Right hindlimb (tissue), 1 donor: ENCODE results near the gene LEPR.
A peak's percentile ranks its signal among the peaks of the same experiment; 100 is the strongest.

ENCODE experiments used
- DNase-seq: peaks from one replicate; pipeline ENCODE4 v3.0.0-alpha.2; 2018

LEPR gene

GRCh38 chr1:65412984-65413375 is 7.5 kb upstream of the LEPR start:
- DNase-seq, result no peak

- DNase-seq, result no peak
These were observed 5.9 kb upstream of the LEPR start for GRCh38 chr1:65414538-65414937.

GRCh38 chr1:65416767-65417166 is 3.7 kb upstream of the LEPR start:
- DNase-seq, result no peak

GRCh38 chr1:65417729-65418128 is 2.7 kb upstream of the LEPR start:
- no peak for DNase-seq

GRCh38 chr1:65418522-65419185 is 1.8 kb upstream of the LEPR start:
- no peak for DNase-seq

- DNase-seq, result peak; percentile 99
These were observed 533 bp upstream of the LEPR start for GRCh38 chr1:65419681-65420589.

GRCh38 chr1:65421351-65422025 is 1.0 kb downstream of the LEPR start:
- no peak for DNase-seq

GRCh38 chr1:65422241-65423203 is 2.1 kb downstream of the LEPR start:
- no peak for DNase-seq

GRCh38 chr1:65423884-65424572 is 3.6 kb downstream of the LEPR start:
- no peak for DNase-seq

- no peak for DNase-seq
These were observed 4.1 kb downstream of the LEPR start for GRCh38 chr1:65424573-65424889.

GRCh38 chr1:65425006-65425405 is 4.5 kb downstream of the LEPR start:
- no peak for DNase-seq

- DNase-seq, result no peak
These were observed 5.2 kb downstream of the LEPR start for GRCh38 chr1:65425697-65426096.

GRCh38 chr1:65429078-65429477 is 8.6 kb downstream of the LEPR start:
- DNase-seq, result no peak

GRCh38 chr1:65429806-65430205 is 9.3 kb downstream of the LEPR start:
- DNase-seq, result no peak

- no peak for DNase-seq
These were observed 10.7 kb downstream of the LEPR start for GRCh38 chr1:65431111-65431705.

GRCh38 chr1:65432918-65433317 is 12.4 kb downstream of the LEPR start:
- no peak for DNase-seq

GRCh38 chr1:65434255-65434654 is 13.8 kb downstream of the LEPR start:
- no peak for DNase-seq

GRCh38 chr1:65434760-65435159 is 14.3 kb downstream of the LEPR start:
- DNase-seq, result no peak

- DNase-seq, result peak; percentile 46
These were observed 15.5 kb downstream of the LEPR start for GRCh38 chr1:65435987-65436386.

GRCh38 chr1:65437616-65438015 is 17.1 kb downstream of the LEPR start:
- DNase-seq, result no peak

GRCh38 chr1:65440322-65440900 is 19.9 kb downstream of the LEPR start:
- DNase-seq, result no peak
